A549 (cell line): ENCODE results near the gene OR52W1. TPM values are rescaled to one million over a fixed set of nuclear protein-coding genes. Genes with fewer than 3 reads are reported as not detected.

ENCODE experiments used
- ATAC-seq, 2 experiments: fragments of 200-7000 bp in 1 of 2; fragments of >200 bp in 1 of 2; cut with Nextera tagmentation in 1 of 2; cut with Tn5 transposase in 1 of 2; 3 replicates each; pipeline versions ENCODE4 v1.8.0 to v1.9.1; 2018 to 2020; ENCODE audit warnings: mild to moderate bottlenecking in 1 of 2, moderate library complexity in 1 of 2
- CTCF ChIA-PET: fragments of 300-600 bp; sonication (Branson Sonifier 250); formaldehyde crosslinking; extraction: SDS; loops from one replicate; lab custom pipeline; 2021; ENCODE audit warnings: antibody characterized with exemption, inconsistent platforms; lab: Yijun Ruan, JAX
- POLR2A ChIA-PET: fragments of 350-600 bp; formaldehyde crosslinking; extraction: SDS; loops from one replicate; lab custom pipeline; 2021; ENCODE audit warnings: antibody characterized with exemption, inconsistent platforms; lab: Yijun Ruan, JAX
- DNase-seq, 2 experiments: peaks; one replicate each; pipeline versions ENCODE4 v3.0.0 to v3.0.0-alpha.2; 2011 to 2016; ENCODE audit warnings: low read depth in 1 of 2, low spot score in 1 of 2
- FAIRE-seq: peaks from 2 replicates; lab custom pipeline; 2011; peaks lifted over from hg19 to GRCh38; lab: Jason Lieb, UNC
- H3K27ac ChIP-seq, 2 experiments: fragments of >200 bp; sonication (Bioruptor Twin); formaldehyde crosslinking; 3 replicates each; pipeline ENCODE4 v1.5.1; 2016 to 2017
- H3K4me1 ChIP-seq: fragments of >200 bp; sonication (Bioruptor Twin); formaldehyde crosslinking; 3 replicates; pipeline ENCODE4 v1.6.1; 2016
- H3K4me2 ChIP-seq: fragments of >200 bp; sonication (Bioruptor Twin); formaldehyde crosslinking; 3 replicates; pipeline ENCODE4 v1.6.1; 2016
- H3K4me3 ChIP-seq: fragments of >200 bp; sonication (Bioruptor Twin); formaldehyde crosslinking; 3 replicates; pipeline ENCODE4 v1.5.1; 2016
- H3K9me3 ChIP-seq: fragments of >200 bp; sonication (Bioruptor Twin); formaldehyde crosslinking; 3 replicates; pipeline ENCODE4 v1.6.1; 2016
- BHLHE40 ChIP-seq: IDR thresholded peaks from 2 replicates; pipeline ENCODE4 v1.6.1; 2012; ENCODE audit warnings: low read depth, low read length, inconsistent platforms
- CBX2 ChIP-seq: fragments of 200-600 bp; sonication (generic); IDR thresholded peaks from 2 replicates; pipeline ENCODE4 v1.6.1; 2016; ENCODE audit warnings: low read depth, mild to moderate bottlenecking, borderline replicate concordance
- CBX8 ChIP-seq: fragments of 200-600 bp; sonication (generic); IDR thresholded peaks from 2 replicates; pipeline ENCODE4 v1.6.1; 2016
- CHD4 ChIP-seq: fragments of 200-600 bp; sonication (generic); IDR thresholded peaks from 2 replicates; pipeline ENCODE4 v1.6.1; 2016; ENCODE audit warnings: antibody characterized with exemption, mild to moderate bottlenecking, borderline replicate concordance
- FOSB ChIP-seq: fragments of 250-450 bp; sonication (Bioruptor Pico); IDR thresholded peaks from 2 replicates; pipeline ENCODE4 v1.5.0; 2020; ENCODE audit warnings: mild to moderate bottlenecking, moderate library complexity
- HEYL ChIP-seq: fragments of 250-450 bp; sonication (Bioruptor Pico); IDR thresholded peaks from 2 replicates; pipeline ENCODE4 v1.8.0; 2021; ENCODE audit warnings: mild to moderate bottlenecking, moderate library complexity
- HOXA7 ChIP-seq: fragments of 250-450 bp; sonication (Bioruptor Pico); IDR thresholded peaks from 2 replicates; pipeline ENCODE4 v1.5.0; 2020; ENCODE audit warnings: mild to moderate bottlenecking, moderate library complexity
- HOXB5 ChIP-seq: fragments of 250-450 bp; sonication (Bioruptor Pico); IDR thresholded peaks from 2 replicates; pipeline ENCODE4 v1.5.0; 2020; ENCODE audit warnings: mild to moderate bottlenecking, moderate library complexity
- MAFK ChIP-seq: fragments of 450-650 bp; IDR thresholded peaks from 2 replicates; pipeline ENCODE4 v1.6.1; 2014; ENCODE audit not compliant: partially characterized antibody
- MAZ ChIP-seq: fragments of 150-350 bp; IDR thresholded peaks from 2 replicates; pipeline ENCODE4 v1.6.1; 2014; ENCODE audit warnings: antibody characterized with exemption, low read depth, low read length, borderline replicate concordance
- NFE2L2 ChIP-seq: fragments of 150-350 bp; conservative IDR thresholded peaks from 2 replicates; pipeline ENCODE4 v1.6.1; 2014; ENCODE audit warnings: low read length
- NPAS2 ChIP-seq: fragments of 250-450 bp; sonication (Bioruptor Pico); IDR thresholded peaks from 2 replicates; pipeline ENCODE4 v1.8.0; 2022; ENCODE audit warnings: mild to moderate bottlenecking, moderate library complexity, borderline replicate concordance
- POLR2A ChIP-seq: IDR thresholded peaks from 2 replicates; pipeline ENCODE4 v1.6.1; 2012; ENCODE audit warnings: mild to moderate bottlenecking, low read length
- RARB ChIP-seq: fragments of 250-450 bp; sonication (Bioruptor Pico); IDR thresholded peaks from 2 replicates; pipeline ENCODE4 v1.8.0; 2021; ENCODE audit warnings: mild to moderate bottlenecking, moderate library complexity
- RCOR1 ChIP-seq: fragments of 150-350 bp; IDR thresholded peaks from 2 replicates; pipeline ENCODE4 v1.6.1; 2014; ENCODE audit warnings: antibody characterized with exemption, low read length, low read depth
- SMC3 ChIP-seq: fragments of >200 bp; sonication (Bioruptor Twin); formaldehyde crosslinking; IDR thresholded peaks from 3 replicates; pipeline ENCODE4 v1.6.1; 2018; ENCODE audit warnings: inconsistent platforms
- TP53 ChIP-seq: fragments of 250-450 bp; sonication (Bioruptor Pico); IDR thresholded peaks from 2 replicates; pipeline ENCODE4 v1.5.0; 2021; ENCODE audit warnings: mild to moderate bottlenecking, moderate library complexity
- ZSCAN20 ChIP-seq: fragments of 250-450 bp; sonication (Bioruptor Pico); IDR thresholded peaks from 2 replicates; pipeline ENCODE4 v1.8.0; 2022; ENCODE audit warnings: mild to moderate bottlenecking, moderate library complexity
- WGBS: methylation state at CpG from one replicate; pipeline ENCODE4 v1.1.6; 2017; ENCODE audit errors: missing lambda C conversion rate; 5-methylcytosine and 5-hydroxymethylcytosine counted together
- polyA plus RNA-seq, 4 experiments: library from polyadenylated mRNA; depleted of rRNA in 3 of 4; stranded (reverse); fragments of >200 nt; fragmentation: RNase III in 1 of 4; extraction: RNeasy Plus Mini Kit Qiagen cat#74134 plus additional on column Dnase treatment in 1 of 4; gene quantifications; 2 replicates in 3 of 4; 3 replicates in 1 of 4; pipeline ENCODE4 v1.2.3, GENCODE V29; 2011 to 2017
- TF ChIP-seq, protein P1 (sequence below): fragments of 250-450 bp; sonication (Bioruptor Pico); IDR thresholded peaks from 2 replicates; pipeline ENCODE4 v1.5.0; 2021; ENCODE audit warnings: mild to moderate bottlenecking, moderate library complexity, borderline replicate concordance
- TF ChIP-seq, protein P2 (sequence below): fragments of 450-650 bp; IDR thresholded peaks from 2 replicates; pipeline ENCODE4 v1.6.1; 2014; ENCODE audit warnings: antibody characterized with exemption
- TF ChIP-seq, protein P3 (sequence below): fragments of 250-450 bp; sonication (Bioruptor Pico); IDR thresholded peaks from 2 replicates; pipeline ENCODE4 v1.5.0; 2020; ENCODE audit warnings: low read depth, mild to moderate bottlenecking, moderate library complexity
- TF ChIP-seq, protein P4 (sequence below): IDR thresholded peaks from 2 replicates; pipeline ENCODE4 v1.6.1; 2012
- TF ChIP-seq, protein P5 (sequence below): fragments of >200 bp; sonication (Bioruptor Twin); formaldehyde crosslinking; IDR thresholded peaks from 3 replicates; pipeline ENCODE4 v1.6.1; 2016
- TF ChIP-seq, protein P6 (sequence below): IDR thresholded peaks from 2 replicates; pipeline ENCODE4 v1.6.1; 2012; ENCODE audit warnings: low read depth, borderline replicate concordance

OR52W1 gene
- polyA plus RNA-seq, 2 of the 4 experiments (the other 2 are of a cell fraction): not detected

DNA sequence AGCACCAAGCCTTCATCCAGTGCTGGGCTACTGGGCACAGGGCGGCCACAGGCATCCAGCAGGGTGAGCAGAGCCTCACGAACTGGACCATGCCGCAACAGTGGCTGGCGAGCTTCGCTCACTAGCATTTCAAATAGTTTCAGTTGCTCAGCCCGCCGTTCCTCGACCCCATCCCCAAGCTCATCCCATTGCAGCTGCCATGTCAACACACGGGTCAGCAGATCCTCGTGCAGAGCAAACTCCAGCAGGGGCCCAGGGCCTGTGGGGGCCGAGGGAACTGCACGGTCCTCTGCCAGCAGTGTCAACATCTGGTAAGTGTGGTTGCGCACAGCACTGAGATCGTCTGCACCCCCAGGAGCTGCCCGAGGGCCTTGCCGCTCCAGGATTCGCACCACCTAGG lies 24.8 kb downstream of the OR52W1 start:
- WGBS: 89% methylated on average over 16 of the region's 17 CpGs
- ATAC-seq (no peak), DNase-seq (no peak)
- Histone ChIP-seq H3K27ac (no peak overlapping the region), H3K4me1 (peaks cover 7% of the 10 kb centered on the region; the same call in 2 of the 3 replicates)
- POLR2A ChIA-PET: no interaction called here
- no peak for TF ChIP-seq CBX2
- no peak for TF ChIP-seq RARB (CRISPR knock-in tag)
- no peak for TF ChIP-seq NFE2L2
- TF ChIP-seq FOSB (CRISPR knock-in tag): no peak
- no peak for TF ChIP-seq RCOR1
- TF ChIP-seq, protein P1, sequence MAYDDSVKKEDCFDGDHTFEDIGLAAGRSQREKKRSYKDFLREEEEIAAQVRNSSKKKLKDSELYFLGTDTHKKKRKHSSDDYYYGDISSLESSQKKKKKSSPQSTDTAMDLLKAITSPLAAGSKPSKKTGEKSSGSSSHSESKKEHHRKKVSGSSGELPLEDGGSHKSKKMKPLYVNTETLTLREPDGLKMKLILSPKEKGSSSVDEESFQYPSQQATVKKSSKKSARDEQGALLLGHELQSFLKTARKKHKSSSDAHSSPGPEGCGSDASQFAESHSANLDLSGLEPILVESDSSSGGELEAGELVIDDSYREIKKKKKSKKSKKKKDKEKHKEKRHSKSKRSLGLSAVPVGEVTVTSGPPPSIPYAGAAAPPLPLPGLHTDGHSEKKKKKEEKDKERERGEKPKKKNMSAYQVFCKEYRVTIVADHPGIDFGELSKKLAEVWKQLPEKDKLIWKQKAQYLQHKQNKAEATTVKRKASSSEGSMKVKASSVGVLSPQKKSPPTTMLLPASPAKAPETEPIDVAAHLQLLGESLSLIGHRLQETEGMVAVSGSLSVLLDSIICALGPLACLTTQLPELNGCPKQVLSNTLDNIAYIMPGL (CRISPR knock-in tag): no peak
- TF ChIP-seq HOXB5: no peak
- TF ChIP-seq, protein P2, sequence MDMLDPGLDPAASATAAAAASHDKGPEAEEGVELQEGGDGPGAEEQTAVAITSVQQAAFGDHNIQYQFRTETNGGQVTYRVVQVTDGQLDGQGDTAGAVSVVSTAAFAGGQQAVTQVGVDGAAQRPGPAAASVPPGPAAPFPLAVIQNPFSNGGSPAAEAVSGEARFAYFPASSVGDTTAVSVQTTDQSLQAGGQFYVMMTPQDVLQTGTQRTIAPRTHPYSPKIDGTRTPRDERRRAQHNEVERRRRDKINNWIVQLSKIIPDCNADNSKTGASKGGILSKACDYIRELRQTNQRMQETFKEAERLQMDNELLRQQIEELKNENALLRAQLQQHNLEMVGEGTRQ: no peak
- TF ChIP-seq HEYL (CRISPR knock-in tag): no peak
- TF ChIP-seq MAFK: no peak
- TF ChIP-seq CBX8: no peak
- TF ChIP-seq, protein P3, sequence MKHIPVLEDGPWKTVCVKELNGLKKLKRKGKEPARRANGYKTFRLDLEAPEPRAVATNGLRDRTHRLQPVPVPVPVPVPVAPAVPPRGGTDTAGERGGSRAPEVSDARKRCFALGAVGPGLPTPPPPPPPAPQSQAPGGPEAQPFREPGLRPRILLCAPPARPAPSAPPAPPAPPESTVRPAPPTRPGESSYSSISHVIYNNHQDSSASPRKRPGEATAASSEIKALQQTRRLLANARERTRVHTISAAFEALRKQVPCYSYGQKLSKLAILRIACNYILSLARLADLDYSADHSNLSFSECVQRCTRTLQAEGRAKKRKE (CRISPR knock-in tag): no peak
- TF ChIP-seq MAZ: no peak
- no peak for TF ChIP-seq SMC3
- no peak for TF ChIP-seq CHD4
- TF ChIP-seq, protein P4, sequence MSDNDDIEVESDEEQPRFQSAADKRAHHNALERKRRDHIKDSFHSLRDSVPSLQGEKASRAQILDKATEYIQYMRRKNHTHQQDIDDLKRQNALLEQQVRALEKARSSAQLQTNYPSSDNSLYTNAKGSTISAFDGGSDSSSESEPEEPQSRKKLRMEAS: no peak
- TF ChIP-seq BHLHE40: no peak
- TF ChIP-seq, all 56 proteins: peak for 0
- no peaks in the 10 kb centered on the region for H3K9me3 ChIP-seq
- H3K4me2 ChIP-seq: no peak overlapping the region
- no peak overlapping the region for H3K4me3 ChIP-seq
- no peak for FAIRE-seq
- CTCF ChIA-PET: interaction anchor here (0.9 to 2.0 kb wide), 3 partner anchors 27 to 155 kb away, joined by 3 to 6 read pairs (median 3); no protein-coding TSS in a partner anchor

DNA sequence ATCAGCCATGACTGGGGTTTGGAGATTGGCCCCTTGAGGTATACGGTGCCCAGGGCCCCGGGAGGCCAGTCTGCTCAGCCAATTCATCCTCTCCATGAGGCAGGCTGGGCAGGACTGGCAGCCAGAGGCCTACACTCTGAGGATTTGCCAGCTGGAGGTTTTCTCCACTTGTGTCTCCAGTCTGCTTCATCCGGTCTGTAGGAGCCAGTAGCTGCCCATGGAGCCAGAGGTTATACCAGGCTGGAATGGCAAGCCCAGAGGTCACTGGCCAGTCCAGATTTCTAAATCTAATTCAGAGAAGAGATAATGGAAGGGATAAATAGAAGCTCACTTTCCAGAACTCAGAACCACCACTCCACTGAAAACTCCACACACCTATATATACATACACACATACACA lies 25.4 kb downstream of the OR52W1 start:
- CTCF ChIA-PET: interaction anchor here (1.1 to 1.4 kb wide), 3 partner anchors 10 to 155 kb away, joined by 3 read pairs; no protein-coding TSS in a partner anchor
- Histone ChIP-seq H3K4me1 (peaks cover 4% of the 10 kb centered on the region; the same call in 2 of the 3 replicates), H3K27ac (no peak overlapping the region), H3K4me3 (no peak overlapping the region)
- no peak for FAIRE-seq
- TF ChIP-seq BHLHE40 (no peak), ZSCAN20 (no peak), TP53 (CRISPR knock-in tag) (no peak), MAZ (no peak), HOXA7 (CRISPR knock-in tag) (no peak), NPAS2 (CRISPR knock-in tag) (no peak), POLR2A (no peak)
- TF ChIP-seq, protein P3 (CRISPR knock-in tag): no peak
- TF ChIP-seq, protein P5, sequence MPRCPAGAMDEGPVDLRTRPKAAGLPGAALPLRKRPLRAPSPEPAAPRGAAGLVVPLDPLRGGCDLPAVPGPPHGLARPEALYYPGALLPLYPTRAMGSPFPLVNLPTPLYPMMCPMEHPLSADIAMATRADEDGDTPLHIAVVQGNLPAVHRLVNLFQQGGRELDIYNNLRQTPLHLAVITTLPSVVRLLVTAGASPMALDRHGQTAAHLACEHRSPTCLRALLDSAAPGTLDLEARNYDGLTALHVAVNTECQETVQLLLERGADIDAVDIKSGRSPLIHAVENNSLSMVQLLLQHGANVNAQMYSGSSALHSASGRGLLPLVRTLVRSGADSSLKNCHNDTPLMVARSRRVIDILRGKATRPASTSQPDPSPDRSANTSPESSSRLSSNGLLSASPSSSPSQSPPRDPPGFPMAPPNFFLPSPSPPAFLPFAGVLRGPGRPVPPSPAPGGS: no peak
- TF ChIP-seq, protein P6, sequence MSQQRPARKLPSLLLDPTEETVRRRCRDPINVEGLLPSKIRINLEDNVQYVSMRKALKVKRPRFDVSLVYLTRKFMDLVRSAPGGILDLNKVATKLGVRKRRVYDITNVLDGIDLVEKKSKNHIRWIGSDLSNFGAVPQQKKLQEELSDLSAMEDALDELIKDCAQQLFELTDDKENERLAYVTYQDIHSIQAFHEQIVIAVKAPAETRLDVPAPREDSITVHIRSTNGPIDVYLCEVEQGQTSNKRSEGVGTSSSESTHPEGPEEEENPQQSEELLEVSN: no peak
- TF ChIP-seq, protein P1 (CRISPR knock-in tag): no peak
- TF ChIP-seq, all 56 proteins: peak for 0
- no peak for ATAC-seq
- no peak for DNase-seq
- POLR2A ChIA-PET: no interaction called here
- no peak overlapping the region for H3K4me2 ChIP-seq
- no peaks in the 10 kb centered on the region for H3K9me3 ChIP-seq
- 94% methylated on average over 3 of the region's 3 CpGs for WGBS
